HFF-Myc (cell line): ENCODE measurements around the gene PRKCQ.

ENCODE experiments used
- DNase-seq: peaks from one replicate; pipeline ENCODE4 v3.0.0-alpha.2; 2011; ENCODE audit warnings: low read depth; ENCODE audit errors: extremely low read depth
- H3K4me3 ChIP-seq: replicated peaks from 2 replicates; pipeline ENCODE4 v1.5.1; 2011; ENCODE audit warnings: low read depth, mild to moderate bottlenecking, control low read depth, low read length
- TF ChIP-seq, protein P1 (sequence below): IDR thresholded peaks from 2 replicates; pipeline ENCODE4 v1.5.1; 2012; ENCODE audit warnings: mild to moderate bottlenecking, low read depth, low read length, control low read depth; ENCODE audit errors: missing control alignments

Gene PRKCQ

DNA sequence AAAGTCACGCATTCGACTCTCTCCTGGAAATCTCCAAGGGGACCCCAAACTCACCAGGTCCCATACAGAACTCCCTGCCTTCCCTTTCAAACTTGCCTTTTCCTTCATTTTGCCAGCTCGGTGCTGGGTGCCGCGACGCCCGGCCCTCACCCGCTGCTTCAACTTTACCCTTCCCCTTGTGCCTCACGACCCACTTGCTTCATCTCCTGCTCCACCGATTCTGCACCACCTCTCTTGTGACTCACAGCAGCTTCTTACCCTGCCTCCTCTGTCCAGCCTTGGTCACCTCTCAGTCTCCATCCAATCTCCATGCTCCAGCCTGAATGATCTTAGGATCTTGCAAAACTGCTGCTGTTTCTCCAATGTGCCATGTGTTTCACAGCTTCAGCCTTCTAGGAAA is 59.9 kb downstream of the PRKCQ start:
- no peak overlapping the region for H3K4me3 ChIP-seq
- TF ChIP-seq, protein P1, sequence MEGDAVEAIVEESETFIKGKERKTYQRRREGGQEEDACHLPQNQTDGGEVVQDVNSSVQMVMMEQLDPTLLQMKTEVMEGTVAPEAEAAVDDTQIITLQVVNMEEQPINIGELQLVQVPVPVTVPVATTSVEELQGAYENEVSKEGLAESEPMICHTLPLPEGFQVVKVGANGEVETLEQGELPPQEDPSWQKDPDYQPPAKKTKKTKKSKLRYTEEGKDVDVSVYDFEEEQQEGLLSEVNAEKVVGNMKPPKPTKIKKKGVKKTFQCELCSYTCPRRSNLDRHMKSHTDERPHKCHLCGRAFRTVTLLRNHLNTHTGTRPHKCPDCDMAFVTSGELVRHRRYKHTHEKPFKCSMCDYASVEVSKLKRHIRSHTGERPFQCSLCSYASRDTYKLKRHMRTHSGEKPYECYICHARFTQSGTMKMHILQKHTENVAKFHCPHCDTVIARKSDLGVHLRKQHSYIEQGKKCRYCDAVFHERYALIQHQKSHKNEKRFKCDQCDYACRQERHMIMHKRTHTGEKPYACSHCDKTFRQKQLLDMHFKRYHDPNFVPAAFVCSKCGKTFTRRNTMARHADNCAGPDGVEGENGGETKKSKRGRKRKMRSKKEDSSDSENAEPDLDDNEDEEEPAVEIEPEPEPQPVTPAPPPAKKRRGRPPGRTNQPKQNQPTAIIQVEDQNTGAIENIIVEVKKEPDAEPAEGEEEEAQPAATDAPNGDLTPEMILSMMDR = no peak
- DNase-seq = no peak

DNA sequence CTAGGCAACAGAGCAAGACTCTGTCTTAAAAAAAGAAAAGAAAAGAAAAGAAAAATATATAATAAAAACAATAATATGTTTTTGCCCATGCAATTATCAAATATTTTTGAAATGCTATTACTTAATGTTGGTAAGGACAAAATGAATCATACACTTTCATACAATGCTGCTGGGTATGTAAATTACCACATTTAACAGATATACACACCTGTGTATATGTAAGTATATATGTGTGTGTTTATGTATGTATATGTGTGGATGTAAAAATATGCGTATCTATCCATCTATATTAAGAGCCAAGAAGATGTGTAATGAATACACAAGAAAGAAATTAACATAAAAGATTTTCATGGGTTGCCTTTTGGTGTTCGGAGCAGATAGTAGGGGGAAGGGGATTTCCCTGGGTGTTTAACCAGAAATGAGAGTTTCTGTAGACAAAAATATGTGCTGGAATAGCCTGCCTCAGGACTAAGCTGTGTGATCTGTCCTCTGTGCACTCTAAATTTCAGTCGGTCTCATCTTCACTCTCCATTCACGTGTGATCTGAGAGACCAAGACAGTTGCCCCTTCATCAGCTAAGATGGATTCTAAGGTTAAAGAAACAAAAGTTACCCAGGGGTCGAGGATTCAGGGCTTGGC is 61.2 kb downstream of the PRKCQ start:
- TF ChIP-seq, protein P1 = no peak
- H3K4me3 ChIP-seq = no peak overlapping the region
- no peak for DNase-seq

DNA sequence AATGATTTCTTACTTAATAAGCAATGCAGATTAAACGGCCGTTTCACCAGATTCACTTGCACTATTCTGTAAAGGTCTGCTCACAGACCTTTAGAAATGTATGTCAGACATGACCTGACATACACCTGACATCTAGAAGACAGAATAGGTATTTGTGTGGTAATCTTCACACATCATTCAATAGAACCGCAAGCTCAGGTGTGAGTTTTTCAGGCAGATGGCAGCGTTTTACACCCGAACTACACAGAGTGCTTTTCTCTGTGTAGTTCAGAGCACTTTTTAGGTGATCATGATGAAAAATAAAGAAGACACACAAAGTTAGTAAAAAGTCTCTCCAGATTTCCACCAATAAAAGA is 63.2 kb downstream of the PRKCQ start:
- DNase-seq = no peak
- TF ChIP-seq, protein P1 = no peak
- no peak overlapping the region for H3K4me3 ChIP-seq

DNA sequence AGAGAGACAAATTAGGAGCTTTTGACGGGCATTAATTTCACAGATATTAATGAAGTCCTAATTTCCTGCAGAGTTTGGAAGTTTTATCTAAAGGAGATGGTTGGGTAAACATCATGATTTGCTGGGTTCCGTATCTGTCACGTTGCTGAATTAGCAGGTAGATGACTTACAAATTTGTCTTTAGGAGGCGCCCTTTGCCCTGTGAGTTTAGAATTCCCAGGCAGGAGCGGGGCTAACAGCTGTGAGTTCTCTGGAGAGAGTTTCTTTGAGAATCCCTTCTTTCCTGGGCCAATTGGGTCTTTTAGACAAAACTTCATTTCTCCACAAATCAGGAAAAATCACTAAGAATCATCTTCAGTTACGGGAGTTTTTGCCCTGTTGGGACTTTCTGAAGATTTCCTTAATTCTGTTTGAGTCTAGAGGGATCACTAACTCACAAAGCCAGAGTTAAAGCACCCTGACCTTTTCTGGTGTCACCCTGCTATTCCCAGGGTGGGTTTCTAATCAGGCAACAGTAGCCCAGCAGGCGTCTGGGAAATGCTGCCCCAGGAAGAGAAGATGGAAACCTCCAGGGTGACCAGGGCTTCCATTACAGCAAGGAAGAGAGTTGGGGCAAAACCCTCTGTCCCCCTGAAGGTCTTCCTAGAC is 63.7 kb downstream of the PRKCQ start:
- no peak for DNase-seq
- H3K4me3 ChIP-seq = no peak overlapping the region
- TF ChIP-seq, protein P1 = no peak

DNA sequence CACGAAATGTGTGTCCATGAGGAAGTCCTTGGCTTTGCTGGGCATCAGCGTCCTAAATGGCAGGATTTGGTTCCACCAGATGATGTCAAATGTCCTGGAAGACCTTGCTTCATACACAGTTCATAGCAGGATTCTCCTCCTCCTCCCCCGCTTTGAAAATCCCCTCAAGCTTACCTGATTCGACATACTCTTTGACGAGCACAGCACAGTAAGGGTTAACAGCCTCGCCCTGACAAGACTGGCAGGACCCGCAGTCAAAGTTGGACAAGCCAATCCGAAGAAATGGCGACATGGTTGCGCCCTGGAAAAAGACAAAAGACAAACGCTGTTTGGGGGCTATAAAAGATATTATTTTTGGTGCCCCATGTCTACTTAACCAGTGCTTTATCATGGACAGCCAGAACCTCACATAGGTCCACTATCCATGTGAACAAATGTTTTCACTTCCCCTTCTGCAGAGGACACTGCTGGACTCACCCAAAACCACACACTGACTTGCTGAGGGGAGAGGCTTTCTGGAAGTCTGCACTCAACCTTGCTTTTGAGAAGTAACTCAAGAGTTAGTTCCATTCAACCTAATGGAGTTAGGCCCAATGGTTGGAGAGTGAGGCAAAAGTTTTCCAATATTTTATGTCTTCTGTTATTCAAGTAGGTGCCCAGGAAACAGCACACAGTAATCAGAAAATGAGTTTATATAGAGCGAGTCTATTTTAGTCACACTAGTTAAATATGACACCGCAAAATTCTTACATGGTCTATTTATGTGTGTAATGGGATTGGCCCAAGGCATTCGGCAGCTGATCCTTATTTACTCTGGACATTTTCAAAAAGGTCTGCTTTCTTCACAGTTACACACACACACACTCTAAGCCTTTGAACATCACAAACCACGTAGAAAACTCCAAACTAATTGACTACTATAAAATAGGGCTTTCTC is 65.0 kb downstream of the PRKCQ start:
- no peak overlapping the region for H3K4me3 ChIP-seq
- TF ChIP-seq, protein P1 = no peak
- DNase-seq = no peak

DNA sequence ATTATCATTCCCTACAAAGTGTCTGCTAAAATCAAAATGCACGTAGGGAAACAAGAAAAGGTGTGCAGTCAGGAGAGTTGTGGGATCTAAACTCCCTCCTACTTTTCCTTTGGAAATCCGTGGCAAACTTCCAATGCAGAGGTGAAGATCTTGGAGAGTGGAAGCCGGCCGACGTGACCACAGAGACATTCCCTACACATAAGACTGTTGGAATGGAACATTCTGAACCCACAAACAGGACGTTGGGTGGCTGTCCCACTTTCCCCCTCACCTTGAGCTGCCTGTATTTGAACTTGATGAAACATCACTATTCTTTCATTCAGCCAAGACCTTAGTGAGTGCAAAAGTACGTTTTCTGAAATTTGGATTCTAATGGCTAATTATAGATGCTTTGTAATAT is 65.9 kb downstream of the PRKCQ start:
- DNase-seq = no peak
- TF ChIP-seq, protein P1 = no peak
- no peak overlapping the region for H3K4me3 ChIP-seq
